H9 (cell line): Measurements from ENCODE around the gene GALNT5. TPM values are rescaled to one million over a fixed set of nuclear protein-coding genes. Genes with fewer than 3 reads are reported as not detected.

ENCODE experiments used
- DNase-seq: peaks from one replicate; pipeline ENCODE4 v3.0.0-alpha.2; 2017
- H2AFZ ChIP-seq: one replicate; pipeline ENCODE4 v1.6.1; 2013; ENCODE audit warnings: mild to moderate bottlenecking, low read length, control low read depth, moderate library complexity
- H2AK5ac ChIP-seq: 2 replicates; pipeline ENCODE4 v1.6.1; 2013; ENCODE audit warnings: low read length, control low read depth, mixed read lengths; ENCODE audit not compliant: insufficient read length
- H2BK120ac ChIP-seq: one replicate; pipeline ENCODE4 v1.6.1; 2013; ENCODE audit warnings: low read depth, mild to moderate bottlenecking, low read length, control low read depth, inconsistent platforms; ENCODE audit not compliant: poor library complexity, severe bottlenecking
- H2BK12ac ChIP-seq: 2 replicates; pipeline ENCODE4 v1.6.1; 2013; ENCODE audit warnings: low read length, control low read depth, mixed read lengths, low read depth; ENCODE audit not compliant: insufficient read length
- H2BK15ac ChIP-seq: 2 replicates; pipeline ENCODE4 v1.6.1; 2013; ENCODE audit warnings: low read depth, low read length, control low read depth
- H2BK20ac ChIP-seq: one replicate; pipeline ENCODE4 v1.6.1; 2013; ENCODE audit warnings: low read depth, mild to moderate bottlenecking, low read length, control low read depth, inconsistent platforms; ENCODE audit not compliant: poor library complexity, severe bottlenecking
- H2BK5ac ChIP-seq: 2 replicates; pipeline ENCODE4 v1.6.1; 2013; ENCODE audit warnings: low read length, control low read depth, mixed read lengths; ENCODE audit not compliant: insufficient read length
- H3K14ac ChIP-seq: 2 replicates; pipeline ENCODE4 v1.6.1; 2013; ENCODE audit warnings: low read length, control low read depth; ENCODE audit not compliant: insufficient read depth
- H3K18ac ChIP-seq: 2 replicates; pipeline ENCODE4 v1.6.1; 2013; ENCODE audit warnings: low read depth, mild to moderate bottlenecking, mixed read lengths, low read length, control low read depth; ENCODE audit not compliant: insufficient read length
- H3K23ac ChIP-seq: 2 replicates; pipeline ENCODE4 v1.6.1; 2013; ENCODE audit warnings: low read length, control low read depth, mixed read lengths, low read depth; ENCODE audit not compliant: insufficient read length
- H3K23me2 ChIP-seq: 2 replicates; pipeline ENCODE4 v1.6.1; 2013; ENCODE audit warnings: low read depth, mild to moderate bottlenecking, mixed read lengths, low read length, control low read depth; ENCODE audit not compliant: insufficient read length, poor library complexity, severe bottlenecking
- H3K27ac ChIP-seq: 2 replicates; pipeline ENCODE4 v1.5.1; 2013; ENCODE audit warnings: low read length, control low read depth, mixed read lengths, low read depth; ENCODE audit not compliant: insufficient read length
- H3K27me3 ChIP-seq: 2 replicates; pipeline ENCODE4 v1.6.1; 2013; ENCODE audit warnings: low read length, control low read depth, inconsistent platforms; ENCODE audit not compliant: insufficient read depth
- H3K4ac ChIP-seq: 2 replicates; pipeline ENCODE4 v1.6.1; 2013; ENCODE audit warnings: low read depth, mild to moderate bottlenecking, control low read depth, inconsistent platforms, low read length, moderate library complexity
- H3K4me1 ChIP-seq: 2 replicates; pipeline ENCODE4 v1.6.1; 2013; ENCODE audit warnings: low read length, control low read depth, inconsistent platforms; ENCODE audit not compliant: insufficient read depth
- H3K4me2 ChIP-seq: 2 replicates; pipeline ENCODE4 v1.6.1; 2013; ENCODE audit warnings: low read length, control low read depth, mixed read lengths; ENCODE audit not compliant: insufficient read length, insufficient read depth
- H3K56ac ChIP-seq: 2 replicates; pipeline ENCODE4 v1.6.1; 2013; ENCODE audit warnings: low read depth, mild to moderate bottlenecking, mixed read lengths, low read length, control low read depth; ENCODE audit not compliant: insufficient read length
- H3K79me1 ChIP-seq: 2 replicates; pipeline ENCODE4 v1.6.1; 2013; ENCODE audit warnings: low read depth, mild to moderate bottlenecking, moderate library complexity, low read length, control low read depth, inconsistent platforms; ENCODE audit not compliant: insufficient read depth, poor library complexity, severe bottlenecking
- H3K79me2 ChIP-seq: 2 replicates; pipeline ENCODE4 v1.6.1; 2013; ENCODE audit warnings: low read length, control low read depth, inconsistent platforms; ENCODE audit not compliant: insufficient read depth
- H3K9ac ChIP-seq: 2 replicates; pipeline ENCODE4 v1.6.1; 2013; ENCODE audit warnings: low read length, control low read depth, mixed read lengths; ENCODE audit not compliant: insufficient read length; ENCODE audit errors: extremely low read depth
- H3K9me3 ChIP-seq: one replicate; pipeline ENCODE4 v1.6.1; 2013; ENCODE audit warnings: low read depth, low read length, inconsistent platforms; ENCODE audit not compliant: control insufficient read depth
- H3T11ph ChIP-seq: one replicate; pipeline ENCODE4 v1.6.1; 2013; ENCODE audit warnings: mild to moderate bottlenecking, low read length, control low read depth, inconsistent platforms
- H4K20me1 ChIP-seq: one replicate; pipeline ENCODE4 v1.6.1; 2013; ENCODE audit not compliant: control insufficient read depth, insufficient read length, insufficient read depth
- H4K5ac ChIP-seq: 2 replicates; pipeline ENCODE4 v1.6.1; 2013; ENCODE audit warnings: low read depth, mild to moderate bottlenecking, mixed read lengths, low read length, control low read depth; ENCODE audit not compliant: insufficient read length
- H4K8ac ChIP-seq: replicated peaks from 2 replicates; pipeline ENCODE4 v1.6.1; 2013; ENCODE audit warnings: low read length, control low read depth, mixed read lengths, low read depth; ENCODE audit not compliant: insufficient read length
- H4K91ac ChIP-seq: 2 replicates; pipeline ENCODE4 v1.6.1; 2013; ENCODE audit warnings: low read depth, mild to moderate bottlenecking, moderate library complexity, mixed read lengths, low read length, control low read depth; ENCODE audit not compliant: insufficient read length
- H3K27ac Mint-ChIP-seq, 3 experiments: 2 replicates in 2 of 3; 3 replicates in 1 of 3; pipeline ENCODE4 v1.8.0; 2020 to 2021; ENCODE audit warnings: mixed read lengths in 3 of 3, mild to moderate bottlenecking in 1 of 3, moderate library complexity in 1 of 3
- H3K27me3 Mint-ChIP-seq: 2 replicates; pipeline ENCODE4 v1.8.0; 2021; ENCODE audit warnings: low read depth, mild to moderate bottlenecking, moderate library complexity, mixed read lengths
- H3K36me3 Mint-ChIP-seq, 3 experiments: 2 replicates in 2 of 3; 3 replicates in 1 of 3; pipeline ENCODE4 v1.8.0; 2020 to 2021; ENCODE audit warnings: low read depth in 3 of 3, mixed read lengths in 3 of 3; ENCODE audit not compliant: insufficient read depth in 1 of 3
- H3K4me1 Mint-ChIP-seq, 2 experiments: 2 replicates each; pipeline ENCODE4 v1.8.0; 2020; ENCODE audit warnings: mixed read lengths in 2 of 2
- H3K4me3 Mint-ChIP-seq, 2 experiments: 2 replicates in 1 of 2; 3 replicates in 1 of 2; pipeline ENCODE4 v1.8.0; 2020 to 2021; ENCODE audit warnings: mild to moderate bottlenecking in 2 of 2, mixed read lengths in 2 of 2, moderate library complexity in 1 of 2
- H3K9me3 Mint-ChIP-seq, 2 experiments: 2 replicates in 1 of 2; 3 replicates in 1 of 2; pipeline ENCODE4 v1.8.0; 2020; ENCODE audit warnings: mild to moderate bottlenecking in 2 of 2, mixed read lengths in 2 of 2, moderate library complexity in 1 of 2
- CTCF ChIP-seq: fragments of 200-600 bp; sonication (generic); conservative IDR thresholded peaks from 3 replicates; pipeline ENCODE4 v1.8.0; 2021; ENCODE audit warnings: antibody characterized with exemption, mild to moderate bottlenecking
- WGBS: extraction: QIAGEN DNeasy Blood & Tissue Kit; methylation state at CpG from one replicate; pipeline ENCODE4 v1.1.7; 2013; ENCODE audit warnings: missing lambda C conversion rate, low lambda C conversion rate, mixed read lengths; ENCODE audit not compliant: insufficient read length; ENCODE audit errors: extremely low coverage; 5-methylcytosine and 5-hydroxymethylcytosine counted together
- total RNA-seq: library from RNA; stranded (reverse); gene quantifications from 2 replicates; pipeline ENCODE4 v1.2.1, GENCODE V29; 2021

GALNT5 gene
- total RNA-seq, 1 experiment from 2014 or later, result 0.17 TPM

- H3K23me2 ChIP-seq, result no peaks in the 10 kb centered on the region
- H4K20me1 ChIP-seq, result no peaks in the 10 kb centered on the region
- Mint-ChIP-seq H3K27ac (no peak overlapping the region), H3K27me3 (no peaks in the 10 kb centered on the region; the same call in 1 of the 2 replicates), H3K9me3 (no peaks in the 10 kb centered on the region), H3K36me3 (no peaks in the 10 kb centered on the region), H3K4me1 (peaks cover 4 to 8% of the 10 kb centered on the region in 2 experiments), H3K4me3 (no peak overlapping the region)
- no peak overlapping the region for H3K4me2 ChIP-seq
- H2BK12ac ChIP-seq, result no peak overlapping the region
- no peak overlapping the region for H3K18ac ChIP-seq
- no peak overlapping the region for H2BK20ac ChIP-seq
- no peak overlapping the region for H2BK15ac ChIP-seq
- no peak for TF ChIP-seq CTCF
- no peak overlapping the region for H4K91ac ChIP-seq
- no peak overlapping the region for H3K27ac ChIP-seq
- H2AK5ac ChIP-seq, result no peak overlapping the region
- no peaks in the 10 kb centered on the region for H3K79me1 ChIP-seq
- no peak overlapping the region for H3K9ac ChIP-seq
- no peak overlapping the region for H4K5ac ChIP-seq
- H3K4me1 ChIP-seq, result no peaks in the 10 kb centered on the region
- no peaks in the 10 kb centered on the region for H3K9me3 ChIP-seq
- no peak overlapping the region for H2BK5ac ChIP-seq
- no peak overlapping the region for H4K8ac ChIP-seq
- no peak overlapping the region for H3K23ac ChIP-seq
- H3T11ph ChIP-seq, result no peak overlapping the region
- H3K79me2 ChIP-seq, result no peaks in the 10 kb centered on the region
- DNase-seq, result no peak
- H2BK120ac ChIP-seq, result no peak overlapping the region
- H3K14ac ChIP-seq, result no peak overlapping the region
- no CpG with 5 or more reads among the region's 2 CpGs for WGBS
- no peak overlapping the region for H3K4ac ChIP-seq
- no peaks in the 10 kb centered on the region for H3K27me3 ChIP-seq
- no peak overlapping the region for H2AFZ ChIP-seq
- no peak overlapping the region for H3K56ac ChIP-seq
Measured at GRCh38 chr2:157301307-157301706, 43.8 kb downstream of the GALNT5 start.
